ENCODE results near the gene PPP1R9B. TPM values are rescaled to one million over a fixed set of nuclear protein-coding genes. Genes with fewer than 3 reads are reported as not detected.

The PPP1R9B gene
- total RNA-seq, 1 experiment from 2014 or later, result 69.4 TPM

- DNase-seq (ENCODE audit: low read depth in 1 of 2, low spot score in 2 of 2), result no peak
- Histone ChIP-seq H3K36me3 (peaks cover 100% of the 10 kb centered on the region), H3K27ac (peak overlapping the region; percentile 87), H3K4me3 (peak overlapping the region; percentile 66), H3K27me3 (replicated peaks) (no peaks in the 10 kb centered on the region), H3K4me1 (replicated peaks) (peaks cover 100% of the 10 kb centered on the region), H3K9me3 (replicated peaks) (no peaks in the 10 kb centered on the region)
Measured at GRCh38 chr17:50191359-50192143, 41.1 kb upstream of the PPP1R9B start.

GRCh38 chr17:50190603-50191358 is 40.3 kb upstream of the PPP1R9B start:
- DNase-seq (ENCODE audit: low read depth in 1 of 2, low spot score in 2 of 2), result peak; percentile 67 to 81
- H3K9me3 ChIP-seq (replicated peaks), result no peaks in the 10 kb centered on the region
- no peaks in the 10 kb centered on the region for H3K27me3 ChIP-seq (replicated peaks)
- H3K36me3 ChIP-seq, result peaks cover 100% of the 10 kb centered on the region
- peaks cover 100% of the 10 kb centered on the region for H3K4me1 ChIP-seq (replicated peaks)
- peak overlapping the region; percentile 66 for H3K4me3 ChIP-seq
- H3K27ac ChIP-seq, result peak overlapping the region; percentile 87

GRCh38 chr17:50190293-50190602 is 39.8 kb upstream of the PPP1R9B start:
- peak overlapping the region; percentile 66 for H3K4me3 ChIP-seq
- H3K36me3 ChIP-seq, result peaks cover 100% of the 10 kb centered on the region
- peak in 1 of 2 experiments; percentile 83 for DNase-seq (ENCODE audit: low read depth in 1 of 2, low spot score in 2 of 2)
- peaks cover 100% of the 10 kb centered on the region for H3K4me1 ChIP-seq (replicated peaks)
- peak overlapping the region; percentile 87 for H3K27ac ChIP-seq
- H3K9me3 ChIP-seq (replicated peaks), result no peaks in the 10 kb centered on the region
- no peaks in the 10 kb centered on the region for H3K27me3 ChIP-seq (replicated peaks)

GRCh38 chr17:50189550-50190292 is 39.2 kb upstream of the PPP1R9B start:
- Histone ChIP-seq H3K27me3 (replicated peaks) (no peaks in the 10 kb centered on the region), H3K27ac (peak overlapping the region; percentile 87), H3K36me3 (peaks cover 100% of the 10 kb centered on the region), H3K4me1 (replicated peaks) (peaks cover 98% of the 10 kb centered on the region), H3K4me3 (peak overlapping the region; percentile 66), H3K9me3 (replicated peaks) (no peaks in the 10 kb centered on the region)
- DNase-seq (ENCODE audit: low read depth in 1 of 2, low spot score in 2 of 2), result peak; percentile 69 to 76

- no peaks in the 10 kb centered on the region for H3K9me3 ChIP-seq (replicated peaks)
- peak in 1 of 2 experiments; percentile 66 for DNase-seq (ENCODE audit: low read depth in 1 of 2, low spot score in 2 of 2)
- no peaks in the 10 kb centered on the region for H3K27me3 ChIP-seq (replicated peaks)
- peaks cover 100% of the 10 kb centered on the region for H3K36me3 ChIP-seq
- H3K4me3 ChIP-seq, result peak overlapping the region; percentile 66
- peaks cover 93% of the 10 kb centered on the region for H3K4me1 ChIP-seq (replicated peaks)
- peak overlapping the region; percentile 87 for H3K27ac ChIP-seq
Measured at GRCh38 chr17:50188921-50189549, 38.6 kb upstream of the PPP1R9B start.

GRCh38 chr17:50188531-50188920 is 38.0 kb upstream of the PPP1R9B start:
- H3K4me3 ChIP-seq, result peak overlapping the region; percentile 66
- peak in 1 of 2 experiments; percentile 86 for DNase-seq (ENCODE audit: low read depth in 1 of 2, low spot score in 2 of 2)
- H3K27ac ChIP-seq, result peak overlapping the region; percentile 87
- H3K9me3 ChIP-seq (replicated peaks), result no peaks in the 10 kb centered on the region
- no peaks in the 10 kb centered on the region for H3K27me3 ChIP-seq (replicated peaks)
- H3K36me3 ChIP-seq, result peaks cover 100% of the 10 kb centered on the region
- H3K4me1 ChIP-seq (replicated peaks), result peaks cover 90% of the 10 kb centered on the region

- Histone ChIP-seq H3K9me3 (replicated peaks) (no peaks in the 10 kb centered on the region), H3K36me3 (peaks cover 100% of the 10 kb centered on the region), H3K4me3 (peak overlapping the region; percentile 66), H3K27me3 (replicated peaks) (no peaks in the 10 kb centered on the region), H3K4me1 (replicated peaks) (peaks cover 88% of the 10 kb centered on the region), H3K27ac (peak overlapping the region; percentile 87)
- peak in 1 of 2 experiments; percentile 68 for DNase-seq (ENCODE audit: low read depth in 1 of 2, low spot score in 2 of 2)
Measured at GRCh38 chr17:50187751-50188530, 37.5 kb upstream of the PPP1R9B start.

GRCh38 chr17:50187394-50187725 is 36.9 kb upstream of the PPP1R9B start:
- peak overlapping the region; percentile 66 for H3K4me3 ChIP-seq
- no peaks in the 10 kb centered on the region for H3K9me3 ChIP-seq (replicated peaks)
- H3K36me3 ChIP-seq, result peaks cover 100% of the 10 kb centered on the region
- no peaks in the 10 kb centered on the region for H3K27me3 ChIP-seq (replicated peaks)
- peak overlapping the region; percentile 87 for H3K27ac ChIP-seq
- no peak for DNase-seq (ENCODE audit: low read depth in 1 of 2, low spot score in 2 of 2)
- H3K4me1 ChIP-seq (replicated peaks), result peaks cover 82% of the 10 kb centered on the region

- Histone ChIP-seq H3K27ac (peak overlapping the region; percentile 87), H3K36me3 (peaks cover 100% of the 10 kb centered on the region), H3K4me1 (replicated peaks) (peaks cover 81% of the 10 kb centered on the region), H3K27me3 (replicated peaks) (no peaks in the 10 kb centered on the region), H3K4me3 (peak overlapping the region; percentile 66), H3K9me3 (replicated peaks) (no peaks in the 10 kb centered on the region)
- peak; percentile 73 to 84 for DNase-seq (ENCODE audit: low read depth in 1 of 2, low spot score in 2 of 2)
Measured at GRCh38 chr17:50186661-50187393, 36.4 kb upstream of the PPP1R9B start.

GRCh38 chr17:50185631-50186471 is 35.4 kb upstream of the PPP1R9B start:
- Histone ChIP-seq H3K4me3 (peak overlapping the region; percentile 66), H3K36me3 (peaks cover 100% of the 10 kb centered on the region), H3K27me3 (replicated peaks) (no peaks in the 10 kb centered on the region), H3K27ac (peak overlapping the region; percentile 87), H3K4me1 (replicated peaks) (peaks cover 80% of the 10 kb centered on the region), H3K9me3 (replicated peaks) (no peaks in the 10 kb centered on the region)
- peak; percentile 66 to 69 for DNase-seq (ENCODE audit: low read depth in 1 of 2, low spot score in 2 of 2)

GRCh38 chr17:50184611-50185398 is 34.3 kb upstream of the PPP1R9B start:
- Histone ChIP-seq H3K4me3 (peak overlapping the region; percentile 14), H3K9me3 (replicated peaks) (no peaks in the 10 kb centered on the region), H3K4me1 (replicated peaks) (peaks cover 74% of the 10 kb centered on the region), H3K27ac (peak overlapping the region; percentile 42), H3K36me3 (peaks cover 94% of the 10 kb centered on the region), H3K27me3 (replicated peaks) (no peaks in the 10 kb centered on the region)
- peak; percentile 58 to 69 for DNase-seq (ENCODE audit: low read depth in 1 of 2, low spot score in 2 of 2)
